Activated T-helper 1 cell treated with anti-CD3 and anti-CD28 coated beads, Interleukin-12 subunit alpha, Interleukin-12 subunit beta, Interleukin-2, Interleukin-4 antibody, amounts not matched to agents 30 ng/mL and 10 ng/mL and 1 ng/mL, durations not matched to agents 14 hours and 24 hours and 36 hours (primary cell): Measurements from ENCODE around the gene ZFHX3. TPM values are rescaled to one million over a fixed set of nuclear protein-coding genes. Genes with fewer than 3 reads are reported as not detected.

Experiments used
- DNase-seq: peaks from one replicate; pipeline ENCODE4 v3.0.0; 2021; ENCODE audit warnings: low spot score
- H3K27ac Mint-ChIP-seq: one replicate; pipeline ENCODE4 v1.8.0; 2021; ENCODE audit warnings: mild to moderate bottlenecking, mixed read lengths
- H3K27me3 Mint-ChIP-seq: one replicate; pipeline ENCODE4 v1.8.0; 2022; ENCODE audit warnings: mild to moderate bottlenecking, moderate library complexity, mixed read lengths; ENCODE audit not compliant: insufficient read depth
- H3K36me3 Mint-ChIP-seq: one replicate; pipeline ENCODE4 v1.8.0; 2021; ENCODE audit warnings: low read depth, mixed read lengths
- H3K4me1 Mint-ChIP-seq: one replicate; pipeline ENCODE4 v1.8.0; 2021; ENCODE audit warnings: low read depth, mixed read lengths
- H3K4me3 Mint-ChIP-seq: one replicate; pipeline ENCODE4 v1.8.0; 2021; ENCODE audit warnings: mild to moderate bottlenecking, moderate library complexity, mixed read lengths
- H3K9me3 Mint-ChIP-seq: one replicate; pipeline ENCODE4 v1.8.0; 2021; ENCODE audit warnings: mixed read lengths
- intact Hi-C: fragments of 100-400 bp; cut with micrococcal nuclease; formaldehyde crosslinking; loops from one replicate; pipeline ENCODE4 v1.15.1; 2024
- total RNA-seq: library from RNA; stranded (reverse); gene quantifications from 2 replicates; pipeline ENCODE4 v1.2.3, GENCODE V29; 2022

Gene ZFHX3
- total RNA-seq, 1 donor from 2014 or later = 0.34 TPM

GRCh38 chr16:72911971-72912370 lies 136.0 kb downstream of the ZFHX3 start:
- Mint-ChIP-seq H3K4me3 (no peak overlapping the region), H3K27ac (no peak overlapping the region), H3K27me3 (peaks cover 4% of the 10 kb centered on the region), H3K4me1 (no peaks in the 10 kb centered on the region), H3K36me3 (no peaks in the 10 kb centered on the region), H3K9me3 (no peaks in the 10 kb centered on the region)
- no peak for DNase-seq
- intact Hi-C loops = no loop called here

GRCh38 chr16:72910875-72911274 lies 137.1 kb downstream of the ZFHX3 start:
- DNase-seq = no peak
- Mint-ChIP-seq H3K9me3 (no peaks in the 10 kb centered on the region), H3K4me1 (no peaks in the 10 kb centered on the region), H3K36me3 (no peaks in the 10 kb centered on the region), H3K4me3 (no peak overlapping the region), H3K27ac (no peak overlapping the region), H3K27me3 (peaks cover 4% of the 10 kb centered on the region)
- intact Hi-C loops = no loop called here

GRCh38 chr16:72910381-72910780 lies 137.5 kb downstream of the ZFHX3 start:
- Mint-ChIP-seq H3K27me3 (peaks cover 4% of the 10 kb centered on the region), H3K36me3 (no peaks in the 10 kb centered on the region), H3K4me3 (no peak overlapping the region), H3K27ac (no peak overlapping the region), H3K4me1 (no peaks in the 10 kb centered on the region), H3K9me3 (no peaks in the 10 kb centered on the region)
- DNase-seq = no peak
- intact Hi-C loops = no loop called here

GRCh38 chr16:72909196-72909595 lies 138.7 kb downstream of the ZFHX3 start:
- Mint-ChIP-seq H3K27me3 (peaks cover 6% of the 10 kb centered on the region), H3K9me3 (no peaks in the 10 kb centered on the region), H3K4me3 (no peak overlapping the region), H3K4me1 (no peaks in the 10 kb centered on the region), H3K36me3 (no peaks in the 10 kb centered on the region), H3K27ac (no peak overlapping the region)
- intact Hi-C loops = no loop called here
- DNase-seq = no peak

GRCh38 chr16:72908362-72909167 lies 139.4 kb downstream of the ZFHX3 start:
- no peak overlapping the region for H3K27ac Mint-ChIP-seq
- DNase-seq = no peak
- H3K4me1 Mint-ChIP-seq = no peaks in the 10 kb centered on the region
- peaks cover 6% of the 10 kb centered on the region for H3K27me3 Mint-ChIP-seq
- no peaks in the 10 kb centered on the region for H3K36me3 Mint-ChIP-seq
- H3K9me3 Mint-ChIP-seq = no peaks in the 10 kb centered on the region
- H3K4me3 Mint-ChIP-seq = no peak overlapping the region
- intact Hi-C loops = no loop called here

GRCh38 chr16:72905581-72905980 lies 142.3 kb downstream of the ZFHX3 start:
- Mint-ChIP-seq H3K4me3 (no peak overlapping the region), H3K9me3 (no peaks in the 10 kb centered on the region), H3K4me1 (no peaks in the 10 kb centered on the region), H3K36me3 (no peaks in the 10 kb centered on the region), H3K27me3 (peaks cover 2% of the 10 kb centered on the region), H3K27ac (no peak overlapping the region)
- intact Hi-C loops = no loop called here
- no peak for DNase-seq

GRCh38 chr16:72903176-72903575 lies 144.8 kb downstream of the ZFHX3 start:
- Mint-ChIP-seq H3K27me3 (peaks cover 2% of the 10 kb centered on the region), H3K9me3 (no peaks in the 10 kb centered on the region), H3K4me1 (no peaks in the 10 kb centered on the region), H3K36me3 (no peaks in the 10 kb centered on the region), H3K4me3 (no peak overlapping the region), H3K27ac (no peak overlapping the region)
- DNase-seq = no peak
- intact Hi-C loops = loop anchor here (1.0 kb wide), 1 partner anchor 45 kb away; no protein-coding TSS in a partner anchor

GRCh38 chr16:72902206-72902605 lies 145.7 kb downstream of the ZFHX3 start:
- no peak for DNase-seq
- Mint-ChIP-seq H3K27ac (no peak overlapping the region), H3K36me3 (no peaks in the 10 kb centered on the region), H3K9me3 (no peaks in the 10 kb centered on the region), H3K4me1 (no peaks in the 10 kb centered on the region), H3K27me3 (peaks cover 2% of the 10 kb centered on the region), H3K4me3 (no peak overlapping the region)
- intact Hi-C loops = no loop called here

GRCh38 chr16:72901000-72901627 lies 146.8 kb downstream of the ZFHX3 start:
- no peak for DNase-seq
- peaks cover 8% of the 10 kb centered on the region for H3K27me3 Mint-ChIP-seq
- no peak overlapping the region for H3K4me3 Mint-ChIP-seq
- no peak overlapping the region for H3K27ac Mint-ChIP-seq
- H3K36me3 Mint-ChIP-seq = no peaks in the 10 kb centered on the region
- H3K4me1 Mint-ChIP-seq = no peaks in the 10 kb centered on the region
- intact Hi-C loops = no loop called here
- no peaks in the 10 kb centered on the region for H3K9me3 Mint-ChIP-seq

GRCh38 chr16:72898216-72898825 lies 149.6 kb downstream of the ZFHX3 start:
- H3K36me3 Mint-ChIP-seq = no peaks in the 10 kb centered on the region
- H3K27me3 Mint-ChIP-seq = peaks cover 6% of the 10 kb centered on the region
- H3K27ac Mint-ChIP-seq = no peak overlapping the region
- no peaks in the 10 kb centered on the region for H3K9me3 Mint-ChIP-seq
- H3K4me1 Mint-ChIP-seq = no peaks in the 10 kb centered on the region
- intact Hi-C loops = no loop called here
- no peak for DNase-seq
- H3K4me3 Mint-ChIP-seq = no peak overlapping the region

- peaks cover 6% of the 10 kb centered on the region for H3K27me3 Mint-ChIP-seq
- no peaks in the 10 kb centered on the region for H3K36me3 Mint-ChIP-seq
- intact Hi-C loops = no loop called here
- no peaks in the 10 kb centered on the region for H3K4me1 Mint-ChIP-seq
- no peak overlapping the region for H3K4me3 Mint-ChIP-seq
- no peaks in the 10 kb centered on the region for H3K9me3 Mint-ChIP-seq
- H3K27ac Mint-ChIP-seq = no peak overlapping the region
- DNase-seq = no peak
These were observed 150.2 kb downstream of the ZFHX3 start for GRCh38 chr16:72897707-72898106.

- Mint-ChIP-seq H3K4me1 (no peaks in the 10 kb centered on the region), H3K4me3 (no peak overlapping the region), H3K9me3 (no peaks in the 10 kb centered on the region), H3K27ac (no peak overlapping the region), H3K36me3 (no peaks in the 10 kb centered on the region), H3K27me3 (peaks cover 6% of the 10 kb centered on the region)
- DNase-seq = no peak
- intact Hi-C loops = no loop called here
These were observed 151.3 kb downstream of the ZFHX3 start for GRCh38 chr16:72896485-72897118.

GRCh38 chr16:72895951-72896350 lies 152.0 kb downstream of the ZFHX3 start:
- intact Hi-C loops = no loop called here
- peaks cover 6% of the 10 kb centered on the region for H3K27me3 Mint-ChIP-seq

More at GRCh38 chr16:72895951-72896350, 152.0 kb downstream of the ZFHX3 start:
- Mint-ChIP-seq H3K36me3 (no peaks in the 10 kb centered on the region), H3K27ac (no peak overlapping the region), H3K9me3 (no peaks in the 10 kb centered on the region), H3K4me1 (no peaks in the 10 kb centered on the region), H3K4me3 (no peak overlapping the region)
- DNase-seq = no peak
